Tibial nerve (tissue), 4 donors: ENCODE data around the gene NARS2.

ENCODE experiments used
- CTCF ChIP-seq, 5 experiments: fragments of 200-600 bp in 3 of 5; fragments of 450-650 bp in 2 of 5; sonication (generic) in 3 of 5; IDR thresholded peaks; one replicate each; pipeline ENCODE4 v1.5.1; 2016 to 2019; ENCODE audit warnings: antibody characterized with exemption in 5 of 5, mild to moderate bottlenecking in 3 of 5, moderate library complexity in 2 of 5
- EP300 ChIP-seq, 2 donors: sonication (generic); formaldehyde crosslinking; IDR thresholded peaks; one replicate each; pipeline ENCODE4 v1.6.1; 2017; ENCODE audit warnings: antibody characterized with exemption in 2 of 2, mild to moderate bottlenecking in 1 of 2

GRCh38 chr11:78459738-78460137 is 114.9 kb downstream of the NARS2 start:
- no peak for TF ChIP-seq CTCF (IDR thresholded peaks at IDR 0.05)
- no peak for TF ChIP-seq EP300 (IDR thresholded peaks at IDR 0.05)
